Fibroblast of skin of left quadriceps (primary cell): ENCODE results near the gene P2RX6.
"Not testable (repeated sequence)": the region's sequence is repeated elsewhere in the genome, so short reads cannot be mapped to it uniquely, and the experiment has no call there.

Source experiments
- DNase-seq, 2 experiments: peaks; one replicate each; pipeline ENCODE4 v3.0.0-alpha.2; 2013; ENCODE audit warnings: low read depth in 2 of 2

P2RX6 gene

DNA sequence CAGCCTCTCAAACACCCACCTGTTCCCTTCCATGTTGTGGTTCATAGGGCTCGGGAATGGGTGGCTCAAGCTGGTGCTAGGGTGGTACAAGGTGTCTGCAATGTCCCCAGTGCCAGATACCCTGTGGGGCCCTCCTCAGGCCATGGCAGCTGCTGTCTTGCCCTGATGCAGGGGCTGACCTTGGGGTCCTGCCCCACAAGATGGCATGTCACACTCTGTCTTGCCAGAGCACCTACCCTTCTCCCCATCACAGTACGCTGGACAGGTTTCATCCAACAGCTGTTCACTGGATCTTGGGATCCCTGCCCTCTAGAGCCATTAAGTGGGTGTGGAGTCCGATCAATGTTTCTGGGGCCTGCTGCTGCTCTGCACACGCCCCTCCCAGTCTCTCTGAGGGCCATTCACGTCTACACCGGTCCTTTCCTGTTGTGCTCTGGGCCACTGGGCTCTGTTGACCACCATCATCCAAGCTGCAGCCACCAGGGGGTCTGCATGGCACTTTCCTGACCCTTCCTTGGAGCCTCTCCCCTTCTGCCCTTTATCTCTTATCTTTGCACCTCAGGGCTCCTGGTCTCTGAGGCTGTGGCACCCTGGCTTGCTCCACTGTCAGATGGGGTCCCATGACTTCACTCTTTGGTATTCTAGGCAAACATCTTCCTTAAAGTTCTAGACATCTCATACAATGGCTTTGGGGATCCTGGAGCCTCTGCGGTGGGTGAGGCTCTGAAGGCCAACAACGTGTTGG is 37.9 kb downstream of the P2RX6 start:
- DNase-seq: no peak

DNA sequence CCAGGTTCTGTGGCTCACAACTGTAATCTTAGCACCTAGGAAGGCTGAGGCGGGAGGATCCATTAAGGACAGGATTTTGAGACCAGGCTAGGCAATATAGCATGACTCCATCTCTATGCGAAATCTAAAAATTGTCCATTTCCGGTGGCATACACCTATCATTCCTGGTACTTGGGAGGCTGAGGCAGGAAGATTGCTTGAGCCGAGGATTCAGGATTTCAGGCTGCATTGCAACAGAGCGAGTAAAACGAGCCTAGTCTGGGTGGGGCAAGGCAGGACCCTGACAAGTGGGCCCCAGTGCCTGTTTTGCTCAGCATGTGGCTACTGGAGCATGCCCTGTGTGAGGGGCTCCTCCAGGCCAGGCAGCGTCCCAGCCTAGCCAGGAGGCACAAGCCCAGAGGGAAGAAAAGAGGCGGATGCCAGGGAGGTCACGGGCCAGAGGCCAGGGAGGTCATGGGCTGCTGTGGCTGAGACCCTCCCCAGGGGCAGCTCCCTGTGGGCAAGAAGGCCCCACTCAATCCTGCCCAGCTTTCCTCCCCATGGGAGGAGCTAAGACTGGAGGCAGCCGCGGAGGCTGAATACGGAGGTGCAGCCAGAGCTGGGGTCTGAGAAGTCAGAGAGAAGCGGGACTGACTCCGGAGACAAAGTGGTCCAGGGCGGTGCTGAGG is 39.2 kb downstream of the P2RX6 start:
- DNase-seq: no peak

DNA sequence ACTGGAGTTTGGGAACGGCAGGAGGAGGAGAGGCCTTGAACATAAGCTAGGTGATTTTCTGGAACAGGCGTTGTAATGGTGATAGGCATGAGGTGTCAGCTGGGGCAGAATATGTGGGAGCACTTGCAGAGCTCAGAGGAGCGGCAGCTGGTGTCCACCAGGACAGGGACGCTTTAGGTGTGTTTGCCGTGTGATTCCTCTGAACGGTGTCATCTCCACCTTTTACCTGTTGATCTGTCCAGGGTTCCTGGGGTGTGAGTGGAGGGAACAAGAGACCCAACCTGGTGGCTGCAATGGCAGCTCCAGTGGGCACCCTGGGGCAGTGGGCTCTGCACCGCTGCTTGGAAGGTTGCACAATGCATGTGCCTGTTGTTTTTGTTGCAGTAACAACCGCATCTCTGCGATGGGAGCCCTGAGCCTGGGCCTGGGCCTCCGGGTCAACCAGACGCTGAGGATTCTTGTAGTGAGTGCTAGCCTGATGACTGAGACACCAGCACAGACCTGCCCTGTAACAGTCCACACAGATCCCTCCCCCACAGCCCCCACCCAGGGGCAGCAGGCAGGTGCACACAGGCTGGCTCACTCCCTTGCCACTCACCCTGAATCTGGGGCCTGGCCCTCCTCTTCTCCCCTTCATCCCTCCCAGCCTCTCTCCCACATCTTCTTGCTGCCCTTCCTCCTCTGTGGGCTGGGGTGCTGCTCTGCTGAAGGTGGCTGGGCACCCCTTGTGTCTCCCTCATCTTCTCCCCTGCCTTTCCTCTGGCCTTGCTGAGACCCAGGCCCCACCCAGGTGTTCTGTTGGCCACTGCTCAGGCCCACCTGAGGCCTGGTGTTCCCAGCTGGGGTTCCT is 40.0 kb downstream of the P2RX6 start:
- DNase-seq: no peak

DNA sequence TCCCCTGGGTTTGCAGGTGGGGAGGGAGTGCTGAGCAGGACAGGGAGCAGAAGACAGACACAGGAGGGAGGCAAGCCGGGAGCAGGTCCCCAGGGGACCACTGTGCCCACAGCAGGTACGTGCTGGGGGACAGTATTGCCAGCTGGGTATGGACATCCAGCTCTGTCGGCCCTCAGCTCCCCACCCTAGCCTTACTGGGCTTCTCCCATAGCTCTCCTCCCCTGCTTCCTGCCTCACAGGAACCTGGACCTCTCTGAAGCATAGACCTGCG is 40.5 kb downstream of the P2RX6 start:
- DNase-seq: no peak

DNA sequence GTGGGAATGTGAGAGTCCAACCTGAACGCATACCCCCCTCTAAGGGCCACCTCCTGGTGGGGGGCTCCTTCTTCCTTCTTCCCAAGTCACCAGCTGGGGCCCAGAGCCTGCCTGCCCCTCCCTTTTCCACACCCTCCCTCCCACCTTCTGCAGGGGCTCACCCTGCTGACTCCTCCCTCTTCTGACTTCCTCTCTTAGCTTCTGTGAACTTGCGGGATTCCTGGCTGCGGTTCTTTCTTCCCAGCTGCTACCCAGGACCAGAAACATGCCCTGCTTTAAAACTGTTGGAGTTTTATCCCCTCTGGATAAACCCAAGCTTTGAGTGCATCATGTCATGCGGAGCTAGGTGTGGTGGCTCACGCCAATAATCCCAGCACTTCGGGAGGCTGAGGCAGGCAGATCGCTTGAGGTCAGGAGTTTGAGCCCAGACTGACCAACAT is 40.9 kb downstream of the P2RX6 start:
- DNase-seq: no peak

DNA sequence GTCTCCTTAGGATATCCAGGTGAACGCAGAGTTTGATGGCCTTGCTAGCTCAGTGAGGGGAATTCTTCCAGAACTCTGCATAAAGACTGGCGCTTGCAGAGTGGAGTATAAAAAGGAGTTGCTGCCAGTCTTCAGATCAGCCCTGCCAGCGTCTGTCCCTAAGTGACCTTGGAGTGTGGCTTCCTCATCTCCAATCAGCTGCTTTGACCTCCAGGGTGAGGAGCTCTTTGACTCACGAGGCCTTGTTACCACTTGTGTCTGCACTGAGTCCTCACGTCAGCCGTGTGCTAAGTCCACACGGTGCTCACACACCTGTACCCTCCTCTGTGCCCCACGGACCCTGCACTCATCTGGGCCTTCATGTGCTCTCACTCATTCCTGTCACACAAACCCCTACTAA is 45.4 kb downstream of the P2RX6 start:
- DNase-seq: not testable (repeated sequence)

DNA sequence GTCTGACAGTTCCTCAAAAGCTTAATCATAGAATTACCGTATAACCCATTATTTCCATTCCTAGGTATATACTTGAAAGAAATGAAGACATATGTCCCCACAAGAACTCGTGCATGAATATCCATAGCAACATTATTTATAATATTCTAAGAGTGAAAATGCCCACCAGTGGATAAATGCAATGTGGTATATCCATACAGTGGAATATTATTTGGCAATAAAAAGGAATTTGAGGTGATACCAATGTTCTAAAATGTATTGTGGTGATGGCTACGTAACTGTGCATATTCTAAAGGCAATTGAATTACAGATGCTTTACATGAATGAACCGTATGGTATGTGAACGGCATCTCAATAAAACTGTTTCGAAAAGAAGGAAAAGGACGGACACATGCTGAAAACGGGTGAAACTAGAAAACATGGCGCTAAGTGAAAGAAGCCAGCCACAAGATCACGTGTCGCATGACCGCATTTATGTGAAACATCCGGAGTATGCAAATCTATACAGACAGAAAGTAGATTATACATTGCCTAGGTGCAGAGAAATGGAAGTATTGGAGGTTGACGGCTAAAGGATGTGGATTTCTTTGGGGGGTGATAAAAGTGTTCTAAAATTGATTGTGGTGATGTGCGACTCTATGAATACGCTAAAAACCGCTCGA is 46.8 kb downstream of the P2RX6 start:
- not testable (repeated sequence) for DNase-seq

DNA sequence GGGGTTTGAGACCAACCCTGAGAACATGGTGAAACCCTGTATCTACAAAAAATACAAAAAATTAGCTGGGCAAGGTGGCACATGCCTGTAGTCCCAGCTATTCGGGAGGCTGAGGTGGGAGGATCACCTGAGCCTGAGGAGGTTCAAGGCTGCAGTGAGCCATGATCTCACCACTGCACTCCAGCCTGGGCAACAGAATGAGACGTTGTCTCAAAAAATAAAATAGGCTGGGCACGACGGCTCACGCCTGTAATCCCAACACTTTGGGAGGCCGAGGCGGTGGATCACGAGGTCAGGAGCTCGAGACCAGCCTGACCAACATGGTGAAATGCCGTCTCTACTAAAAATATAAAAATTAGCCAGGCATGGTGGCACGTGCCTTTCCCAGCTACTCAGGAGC is 49.5 kb downstream of the P2RX6 start:
- not testable (repeated sequence) for DNase-seq

DNA sequence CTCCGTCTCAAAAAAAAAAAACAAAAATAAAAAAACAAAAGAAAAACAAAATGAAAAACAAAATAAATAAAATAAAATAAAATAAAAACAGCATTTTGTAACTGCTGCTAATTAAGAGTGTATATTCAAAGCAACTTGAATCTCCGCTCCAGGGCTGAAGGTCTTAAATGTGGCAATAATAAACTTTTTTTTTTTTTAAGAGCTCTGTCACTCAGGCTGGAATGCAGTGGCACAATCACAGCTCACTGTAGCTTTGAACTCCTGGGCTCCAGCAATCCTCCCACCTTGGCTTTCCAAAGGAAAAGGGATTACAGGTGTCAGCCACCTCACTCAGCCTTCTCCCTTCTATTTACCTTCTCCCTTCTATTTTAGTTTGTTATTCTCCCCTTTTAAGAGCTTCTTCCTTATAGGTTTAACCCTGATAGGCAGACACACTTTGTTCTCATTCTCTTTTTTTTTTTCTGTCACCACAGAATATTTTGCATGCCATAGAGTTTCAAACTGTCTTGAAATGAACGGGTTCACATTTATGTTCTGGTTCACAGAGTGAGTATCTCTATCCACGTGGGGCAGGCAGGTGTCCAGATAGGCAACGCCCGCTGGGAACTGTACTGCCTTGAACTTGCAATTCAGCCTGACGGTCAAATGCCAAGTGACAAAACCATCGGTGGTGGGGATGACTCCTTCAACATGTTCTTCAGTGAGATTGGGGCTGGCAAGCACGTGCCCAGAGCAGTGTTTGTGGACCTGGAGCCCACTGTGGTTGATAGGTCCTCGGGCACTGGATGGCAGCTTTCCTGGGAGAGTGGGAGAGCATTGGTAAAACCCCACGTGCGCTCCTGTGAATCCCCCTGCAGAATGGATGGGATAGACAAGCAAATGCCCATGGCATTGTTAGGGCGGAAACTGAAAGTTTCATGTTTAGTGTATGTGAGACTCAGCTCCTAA is 50.2 kb downstream of the P2RX6 start:
- no peak for DNase-seq

DNA sequence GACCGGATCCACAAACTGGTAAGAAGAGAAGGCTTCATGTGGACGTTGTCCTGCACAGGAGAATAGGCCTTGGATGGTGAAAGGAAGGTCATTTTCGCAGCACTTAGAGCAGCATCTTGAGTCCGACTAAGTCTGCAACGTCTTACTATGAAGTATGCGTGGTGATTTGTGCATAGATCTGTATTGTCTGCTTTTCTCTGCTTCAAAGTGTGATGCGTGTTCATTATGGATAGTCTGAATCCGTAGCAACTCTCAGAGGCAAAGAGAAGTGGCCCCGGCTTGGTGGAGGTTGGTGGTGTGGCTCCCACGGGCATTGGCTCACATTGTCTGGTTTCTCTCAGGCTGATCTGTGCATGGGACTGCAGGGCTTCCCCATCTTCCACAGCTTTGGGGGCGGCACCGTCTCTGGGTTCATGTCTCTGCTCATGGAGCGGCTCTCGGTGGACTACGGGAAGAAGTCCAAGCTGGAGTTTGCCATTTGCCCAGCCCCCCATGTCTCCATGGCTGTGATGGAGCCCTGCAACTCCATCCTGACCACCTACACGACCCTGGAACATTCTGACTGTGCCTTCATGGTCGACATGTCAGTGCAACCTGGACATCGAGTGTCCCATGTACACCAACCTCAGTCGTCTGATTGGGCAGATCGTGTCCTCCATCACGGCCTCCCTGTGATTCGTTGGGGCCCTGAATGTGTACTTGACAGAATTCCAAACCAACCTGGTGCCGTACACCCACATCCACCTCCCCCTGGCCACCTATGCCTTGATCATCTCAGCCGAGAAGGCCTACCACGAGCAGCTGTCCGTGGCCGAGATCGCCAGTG is 52.3 kb downstream of the P2RX6 start:
- DNase-seq: no peak

DNA sequence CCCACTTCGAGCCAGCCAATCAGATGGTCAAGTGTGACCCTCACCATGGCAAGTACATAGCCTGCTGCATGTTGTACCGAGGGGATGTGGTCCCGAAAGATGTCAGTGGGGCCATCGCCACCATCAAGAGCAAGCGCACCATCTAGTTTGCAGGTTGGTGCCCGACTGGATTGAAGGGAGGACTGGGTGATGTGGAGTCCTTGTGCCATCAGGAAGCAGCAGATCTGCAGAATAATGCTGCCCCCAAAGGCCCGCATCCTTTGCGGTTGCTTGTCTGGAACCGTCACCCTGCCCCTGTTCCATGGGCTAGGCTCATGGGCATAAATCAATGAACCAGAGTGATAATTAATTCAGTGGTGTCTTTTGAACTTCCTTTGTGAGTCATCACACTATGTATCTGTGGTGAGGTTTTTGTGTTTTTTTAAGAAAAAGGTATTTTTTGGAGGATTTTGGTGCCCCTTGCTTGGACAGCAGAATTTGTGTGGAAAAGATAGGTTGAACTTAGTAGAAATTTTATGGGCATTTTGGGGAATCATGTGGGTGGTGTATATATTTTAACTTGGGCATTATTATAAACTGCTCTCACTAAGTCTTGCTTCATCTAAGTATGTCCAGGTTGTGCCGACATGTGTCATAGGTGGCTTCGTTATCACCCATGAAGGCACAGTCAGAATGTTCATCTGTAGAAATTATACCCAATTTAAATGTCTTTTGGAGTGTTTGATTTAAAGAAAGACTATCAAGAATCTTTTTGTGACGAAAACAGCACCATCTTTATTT is 53.1 kb downstream of the P2RX6 start:
- DNase-seq: no peak

DNA sequence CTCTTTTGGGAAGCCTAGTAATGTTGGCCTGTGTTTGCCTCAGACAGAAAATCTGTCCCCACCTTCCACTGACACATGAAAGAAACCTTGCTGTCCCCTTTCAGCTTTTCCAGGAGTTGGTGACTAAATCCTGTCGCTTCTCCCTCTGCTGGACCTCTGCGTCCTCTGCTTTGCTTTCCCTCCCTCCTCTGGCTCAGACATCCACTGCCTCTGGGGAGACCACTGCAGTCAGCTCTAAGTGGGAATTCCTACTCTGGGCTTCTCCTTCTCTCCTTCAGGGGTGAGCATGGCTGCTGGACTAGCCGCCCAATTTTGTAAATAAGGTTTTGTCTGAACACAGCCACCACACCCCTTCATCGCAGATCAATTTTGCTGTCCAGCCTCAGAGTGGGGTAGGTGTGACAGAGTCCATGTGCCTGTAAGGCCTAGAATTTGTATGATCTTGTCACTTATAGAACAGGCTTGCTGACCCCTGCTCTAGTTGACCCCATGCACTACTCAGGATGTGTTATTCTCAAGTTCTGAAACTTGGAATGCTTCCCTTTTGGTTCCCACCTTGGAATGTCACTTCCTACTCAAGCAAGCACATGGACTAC is 53.8 kb downstream of the P2RX6 start:
- DNase-seq: no peak

DNA sequence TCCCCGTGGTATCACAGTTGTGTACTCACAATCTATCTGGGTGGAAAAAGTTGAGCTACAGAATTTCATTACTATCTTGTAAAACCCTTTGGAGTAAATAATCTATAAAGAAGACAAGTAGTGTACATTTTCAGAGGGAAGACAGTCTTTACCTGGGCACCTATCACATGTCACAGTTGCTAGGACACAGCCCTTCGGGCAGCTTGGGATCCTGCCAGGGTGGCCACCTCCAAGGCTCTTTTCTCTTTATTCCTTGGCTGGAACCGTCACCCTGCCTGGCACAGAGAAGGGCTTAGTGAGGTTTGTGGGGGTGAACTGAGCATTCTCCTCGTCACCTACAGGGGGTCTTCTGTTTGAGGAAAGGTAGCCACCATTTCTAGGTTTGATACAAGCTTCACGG is 54.4 kb downstream of the P2RX6 start:
- no peak for DNase-seq

DNA sequence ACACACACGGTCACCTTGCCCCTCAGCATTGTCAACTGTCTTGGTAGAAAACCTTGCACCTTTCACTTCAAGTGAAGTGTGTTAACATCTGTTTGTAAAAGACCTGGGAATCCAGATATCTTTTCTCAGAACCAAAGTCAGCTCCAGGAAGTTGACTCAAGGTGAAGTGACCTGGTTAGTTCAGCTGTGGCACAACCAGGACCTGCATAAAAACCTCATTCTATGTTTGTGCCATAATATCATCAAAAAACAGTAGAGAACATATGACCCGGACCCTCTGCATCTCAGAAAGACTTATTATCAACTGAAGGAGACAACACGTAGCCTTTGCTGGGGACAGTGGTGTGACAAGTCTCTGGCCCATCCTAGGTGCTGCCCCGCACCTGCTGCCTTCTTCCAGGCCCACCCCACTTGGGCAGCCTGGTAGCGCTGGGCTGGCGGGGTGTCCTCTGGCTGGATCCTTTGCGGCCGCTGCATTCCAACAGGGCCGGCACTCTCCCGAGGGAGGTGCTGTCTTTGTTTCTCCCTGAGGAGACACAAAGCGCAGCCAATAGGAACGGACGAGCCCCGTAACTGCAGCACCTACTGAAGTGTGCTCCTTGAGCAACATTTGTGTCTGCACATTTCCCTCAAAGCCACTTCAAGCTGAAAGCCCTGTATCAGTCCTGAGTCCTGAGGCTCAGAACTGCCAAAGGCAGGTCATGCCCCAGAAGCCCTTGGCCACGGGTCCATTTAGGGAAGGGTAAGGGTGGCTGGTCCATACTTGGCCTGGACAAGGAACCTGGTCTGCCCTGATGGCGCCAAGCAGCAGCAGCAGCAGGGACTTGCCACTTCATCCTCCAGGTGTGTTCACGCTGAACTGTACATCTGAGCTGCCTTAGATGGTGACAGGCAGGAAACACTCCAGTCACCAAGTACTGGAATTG is 56.0 kb downstream of the P2RX6 start:
- no peak for DNase-seq

DNA sequence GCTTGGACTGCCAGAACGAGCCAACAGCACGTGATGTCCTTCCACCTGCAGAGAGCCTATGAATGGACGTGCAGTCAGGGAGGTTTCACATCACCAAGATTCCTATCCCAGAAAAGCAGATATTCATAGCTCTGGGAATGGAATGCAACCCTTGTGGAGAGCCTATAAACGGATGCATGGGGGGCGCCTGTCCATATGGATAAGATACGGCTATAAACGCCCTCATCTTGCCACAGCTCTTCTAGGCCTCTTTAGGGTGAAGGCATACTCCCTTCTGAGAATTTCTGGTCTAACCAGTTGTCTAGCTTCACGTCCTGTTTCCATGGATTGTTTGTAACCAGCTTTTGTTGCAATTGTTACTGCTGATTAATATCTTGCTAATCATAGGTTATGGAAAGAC is 56.8 kb downstream of the P2RX6 start:
- not testable (repeated sequence) for DNase-seq

DNA sequence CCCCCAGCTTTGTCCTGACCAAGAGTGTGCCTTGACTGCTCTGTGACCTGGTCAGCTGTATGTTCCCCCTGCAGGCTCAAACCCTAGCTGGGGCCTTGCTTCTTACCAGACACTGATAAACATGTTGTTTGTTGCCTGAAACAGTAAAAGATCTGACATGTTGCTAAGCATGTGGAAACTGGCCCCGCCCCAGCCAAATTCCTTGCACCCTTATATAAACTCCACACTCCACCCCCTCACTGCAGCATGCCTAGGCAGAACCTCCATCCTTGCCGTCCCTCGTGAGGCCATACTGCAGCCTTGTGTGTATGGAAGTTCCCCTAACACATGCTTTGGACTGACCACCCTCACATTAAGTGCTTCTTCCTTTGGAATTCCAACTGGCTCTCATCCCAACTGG is 58.1 kb downstream of the P2RX6 start:
- DNase-seq: no peak

DNA sequence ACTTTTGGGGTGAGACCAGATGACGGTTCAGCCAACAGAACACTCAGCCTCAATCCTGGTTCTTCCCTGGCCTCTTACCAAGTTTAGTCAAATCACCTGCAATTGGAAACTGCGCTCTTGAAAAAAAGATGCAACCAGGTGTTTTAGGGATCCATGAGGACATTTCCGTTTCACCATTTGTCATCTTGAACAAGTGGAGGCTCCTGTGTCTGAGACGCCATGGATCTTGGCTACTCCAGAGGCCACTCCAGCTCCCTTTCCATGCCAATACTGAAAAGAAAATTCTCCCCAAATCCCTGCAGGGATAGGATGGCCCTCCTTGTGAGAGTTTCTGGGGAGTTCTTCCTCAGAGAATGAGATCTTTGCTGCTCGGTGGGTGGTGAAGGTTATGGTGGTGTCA is 58.5 kb downstream of the P2RX6 start:
- DNase-seq: no peak
